HepG2 (cell line): ENCODE results near the gene TMTC4. TPM values are rescaled to one million over a fixed set of nuclear protein-coding genes. Genes with fewer than 3 reads are reported as not detected.

Experiments
- FOXC1 ChIP-seq: sonication (generic); formaldehyde crosslinking; IDR thresholded peaks from 2 replicates; pipeline ENCODE4 v1.8.0; 2022; ENCODE audit warnings: mild to moderate bottlenecking, missing genetic modification reagents, borderline replicate concordance
- HDAC1 ChIP-seq: sonication (generic); formaldehyde crosslinking; IDR thresholded peaks from 2 replicates; pipeline ENCODE4 v1.5.1; 2020; ENCODE audit warnings: mild to moderate bottlenecking, missing genetic modification reagents
- HDAC6 ChIP-seq: fragments of 200-600 bp; sonication (generic); IDR thresholded peaks from 2 replicates; pipeline ENCODE4 v1.7.0; 2017; ENCODE audit warnings: mild to moderate bottlenecking, antibody characterized with exemption, low read length, low read depth
- NPAS2 ChIP-seq: sonication (generic); formaldehyde crosslinking; IDR thresholded peaks from 2 replicates; pipeline ENCODE4 v1.8.0; 2022; ENCODE audit warnings: mild to moderate bottlenecking, missing genetic modification reagents, borderline replicate concordance
- SRSF1 ChIP-seq: fragments of 200-400 bp; formaldehyde crosslinking; optimal IDR thresholded peaks from 2 replicates; pipeline ENCODE3; 2017; ENCODE audit warnings: mild to moderate bottlenecking, low read depth, low read length, moderate library complexity
- TEAD3 ChIP-seq: optimal IDR thresholded peaks from 2 replicates; pipeline ENCODE3; 2016; ENCODE audit warnings: borderline replicate concordance
- ZC3H13 ChIP-seq: sonication (generic); formaldehyde crosslinking; IDR thresholded peaks from 2 replicates; pipeline ENCODE4 v1.8.1; 2023; ENCODE audit warnings: mild to moderate bottlenecking, missing genetic modification reagents, moderate library complexity
- ZMYM4 ChIP-seq: sonication (generic); formaldehyde crosslinking; IDR thresholded peaks from 2 replicates; pipeline ENCODE4 v1.8.1; 2023; ENCODE audit warnings: mild to moderate bottlenecking, missing genetic modification reagents
- ZNF660 ChIP-seq: sonication (generic); formaldehyde crosslinking; IDR thresholded peaks from 2 replicates; pipeline ENCODE4 v1.5.1; 2020; ENCODE audit warnings: mild to moderate bottlenecking, low read depth, missing genetic modification reagents, borderline replicate concordance
- ZNF678 ChIP-seq: sonication (generic); formaldehyde crosslinking; IDR thresholded peaks from 2 replicates; pipeline ENCODE4 v1.4.0; 2020; ENCODE audit warnings: mild to moderate bottlenecking, missing genetic modification reagents
- polyA plus RNA-seq, 8 experiments: library from polyadenylated mRNA; depleted of rRNA in 3 of 8; stranded (reverse) in 7 of 8; unstranded in 1 of 8; fragments of >200 nt; fragmentation: Illumina TruSeq in 4 of 8; extraction: Trizol in 4 of 8; gene quantifications; 2 replicates each; pipeline versions ENCODE4 v1.2.1 to v1.2.3, GENCODE V29; 2011 to 2016; ENCODE audit warnings: low read depth in 4 of 8, missing spikeins in 1 of 8, mixed read lengths in 1 of 8; ENCODE audit not compliant: insufficient read depth in 1 of 8
- total RNA-seq, 5 experiments: library from RNA; depleted of rRNA; stranded (reverse); fragments of >200 nt; fragmentation: Illumina TruSeq; extraction: Trizol; gene quantifications; 2 replicates each; pipeline ENCODE4 v1.2.3, GENCODE V29; 2016; ENCODE audit warnings: low read depth in 1 of 5
- TF ChIP-seq, protein P1 (sequence below): sonication (generic); formaldehyde crosslinking; IDR thresholded peaks from 2 replicates; pipeline ENCODE4 v1.4.0; 2020; ENCODE audit warnings: missing genetic modification reagents
- TF ChIP-seq, protein P2 (sequence below): sonication (generic); formaldehyde crosslinking; IDR thresholded peaks from 2 replicates; pipeline ENCODE4 v1.8.1; 2023; ENCODE audit warnings: mild to moderate bottlenecking, moderate library complexity, missing genetic modification reagents
- TF ChIP-seq, protein P3 (sequence below): sonication (generic); formaldehyde crosslinking; IDR thresholded peaks from 2 replicates; pipeline ENCODE4 v1.5.0; 2020; ENCODE audit warnings: mild to moderate bottlenecking, missing genetic modification reagents, moderate library complexity
- TF ChIP-seq, protein P4 (sequence below), 2 experiments: sonication (generic) in 1 of 2; formaldehyde crosslinking in 1 of 2; IDR thresholded peaks; 2 replicates each; pipeline versions ENCODE4 v1.5.1 to v1.6.1; 2011 to 2020; ENCODE audit warnings: borderline replicate concordance in 1 of 2, low read depth in 1 of 2, low read length in 1 of 2, mild to moderate bottlenecking in 1 of 2, missing genetic modification reagents in 1 of 2, moderate library complexity in 1 of 2

Gene TMTC4
- total and polyA plus RNA-seq, 2 of the 13 experiments (the other 11 are each of a cell fraction or from before 2014, with no cell fraction given) = 16.0 to 22.6 TPM

DNA sequence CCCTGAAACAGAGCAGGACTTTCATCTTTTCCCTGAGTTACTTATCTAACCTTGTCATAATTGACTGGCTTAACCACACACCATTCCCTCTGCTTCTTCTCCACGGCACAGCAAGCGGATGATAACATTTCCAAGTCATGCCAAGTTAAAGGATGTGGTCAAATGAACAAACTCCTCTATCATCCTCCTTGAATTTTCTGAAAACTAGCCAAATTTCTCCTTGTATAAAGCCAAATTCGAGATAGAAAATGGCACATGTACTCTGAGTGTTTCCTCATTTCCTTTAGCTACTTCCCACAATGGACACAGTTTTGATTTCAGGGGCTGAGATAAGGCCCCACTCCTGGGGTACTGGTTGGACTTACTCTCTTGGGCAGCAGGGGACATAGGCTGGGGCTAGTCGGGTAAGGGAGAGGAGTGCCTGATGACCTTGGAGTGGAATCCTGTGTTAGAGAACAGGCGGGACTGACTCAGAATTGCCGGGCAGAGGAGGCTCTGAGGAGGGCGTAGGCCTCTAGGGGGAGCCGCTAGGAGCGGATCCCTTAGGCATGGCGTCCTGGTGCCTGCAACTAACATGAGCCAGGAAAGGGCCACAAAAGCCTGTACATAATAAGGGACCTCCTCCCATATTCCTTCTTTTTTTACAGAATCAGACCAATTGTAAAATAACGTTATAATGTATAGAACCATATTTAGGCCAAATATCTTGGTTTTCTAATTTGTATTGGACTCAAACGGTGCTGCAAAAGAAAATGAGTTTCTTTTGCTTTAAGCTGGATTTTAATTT, 20.3 kb upstream of the TMTC4 start (continued):
- TF ChIP-seq, protein P1, sequence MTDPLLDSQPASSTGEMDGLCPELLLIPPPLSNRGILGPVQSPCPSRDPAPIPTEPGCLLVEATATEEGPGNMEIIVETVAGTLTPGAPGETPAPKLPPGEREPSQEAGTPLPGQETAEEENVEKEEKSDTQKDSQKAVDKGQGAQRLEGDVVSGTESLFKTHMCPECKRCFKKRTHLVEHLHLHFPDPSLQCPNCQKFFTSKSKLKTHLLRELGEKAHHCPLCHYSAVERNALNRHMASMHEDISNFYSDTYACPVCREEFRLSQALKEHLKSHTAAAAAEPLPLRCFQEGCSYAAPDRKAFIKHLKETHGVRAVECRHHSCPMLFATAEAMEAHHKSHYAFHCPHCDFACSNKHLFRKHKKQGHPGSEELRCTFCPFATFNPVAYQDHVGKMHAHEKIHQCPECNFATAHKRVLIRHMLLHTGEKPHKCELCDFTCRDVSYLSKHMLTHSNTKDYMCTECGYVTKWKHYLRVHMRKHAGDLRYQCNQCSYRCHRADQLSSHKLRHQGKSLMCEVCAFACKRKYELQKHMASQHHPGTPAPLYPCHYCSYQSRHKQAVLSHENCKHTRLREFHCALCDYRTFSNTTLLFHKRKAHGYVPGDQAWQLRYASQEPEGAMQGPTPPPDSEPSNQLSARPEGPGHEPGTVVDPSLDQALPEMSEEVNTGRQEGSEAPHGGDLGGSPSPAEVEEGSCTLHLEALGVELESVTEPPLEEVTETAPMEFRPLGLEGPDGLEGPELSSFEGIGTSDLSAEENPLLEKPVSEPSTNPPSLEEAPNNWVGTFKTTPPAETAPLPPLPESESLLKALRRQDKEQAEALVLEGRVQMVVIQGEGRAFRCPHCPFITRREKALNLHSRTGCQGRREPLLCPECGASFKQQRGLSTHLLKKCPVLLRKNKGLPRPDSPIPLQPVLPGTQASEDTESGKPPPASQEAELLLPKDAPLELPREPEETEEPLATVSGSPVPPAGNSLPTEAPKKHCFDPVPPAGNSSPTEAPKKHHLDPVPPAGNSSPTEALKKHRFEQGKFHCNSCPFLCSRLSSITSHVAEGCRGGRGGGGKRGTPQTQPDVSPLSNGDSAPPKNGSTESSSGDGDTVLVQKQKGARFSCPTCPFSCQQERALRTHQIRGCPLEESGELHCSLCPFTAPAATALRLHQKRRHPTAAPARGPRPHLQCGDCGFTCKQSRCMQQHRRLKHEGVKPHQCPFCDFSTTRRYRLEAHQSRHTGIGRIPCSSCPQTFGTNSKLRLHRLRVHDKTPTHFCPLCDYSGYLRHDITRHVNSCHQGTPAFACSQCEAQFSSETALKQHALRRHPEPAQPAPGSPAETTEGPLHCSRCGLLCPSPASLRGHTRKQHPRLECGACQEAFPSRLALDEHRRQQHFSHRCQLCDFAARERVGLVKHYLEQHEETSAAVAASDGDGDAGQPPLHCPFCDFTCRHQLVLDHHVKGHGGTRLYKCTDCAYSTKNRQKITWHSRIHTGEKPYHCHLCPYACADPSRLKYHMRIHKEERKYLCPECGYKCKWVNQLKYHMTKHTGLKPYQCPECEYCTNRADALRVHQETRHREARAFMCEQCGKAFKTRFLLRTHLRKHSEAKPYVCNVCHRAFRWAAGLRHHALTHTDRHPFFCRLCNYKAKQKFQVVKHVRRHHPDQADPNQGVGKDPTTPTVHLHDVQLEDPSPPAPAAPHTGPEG (CRISPR knock-in tag) = no peak
- no peak for TF ChIP-seq NPAS2
- TF ChIP-seq SRSF1 = no peak
- TF ChIP-seq, protein P2, sequence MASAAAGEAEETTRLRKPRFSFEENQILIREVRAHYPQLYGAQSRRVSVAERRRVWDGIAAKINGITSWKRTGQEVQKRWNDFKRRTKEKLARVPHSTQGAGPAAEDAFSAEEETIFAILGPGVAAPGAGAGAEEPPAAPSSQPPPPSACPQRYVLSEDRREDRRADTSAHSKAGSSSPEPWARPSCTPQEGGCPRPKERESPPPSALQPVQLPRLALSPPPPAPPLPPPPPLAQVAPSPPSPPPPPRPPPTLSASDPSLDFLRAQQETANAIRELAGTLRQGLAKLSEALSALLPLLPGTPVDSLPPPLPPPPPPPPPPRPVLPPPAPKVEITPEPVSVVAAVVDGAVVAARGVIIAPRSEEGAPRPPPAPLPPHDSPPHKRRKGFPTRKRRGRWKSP (CRISPR knock-in tag) = no peak
- peak; percentile 7 for TF ChIP-seq TEAD3 (CRISPR knock-in tag)
- TF ChIP-seq ZC3H13 (CRISPR knock-in tag) = no peak
- TF ChIP-seq, protein P3, sequence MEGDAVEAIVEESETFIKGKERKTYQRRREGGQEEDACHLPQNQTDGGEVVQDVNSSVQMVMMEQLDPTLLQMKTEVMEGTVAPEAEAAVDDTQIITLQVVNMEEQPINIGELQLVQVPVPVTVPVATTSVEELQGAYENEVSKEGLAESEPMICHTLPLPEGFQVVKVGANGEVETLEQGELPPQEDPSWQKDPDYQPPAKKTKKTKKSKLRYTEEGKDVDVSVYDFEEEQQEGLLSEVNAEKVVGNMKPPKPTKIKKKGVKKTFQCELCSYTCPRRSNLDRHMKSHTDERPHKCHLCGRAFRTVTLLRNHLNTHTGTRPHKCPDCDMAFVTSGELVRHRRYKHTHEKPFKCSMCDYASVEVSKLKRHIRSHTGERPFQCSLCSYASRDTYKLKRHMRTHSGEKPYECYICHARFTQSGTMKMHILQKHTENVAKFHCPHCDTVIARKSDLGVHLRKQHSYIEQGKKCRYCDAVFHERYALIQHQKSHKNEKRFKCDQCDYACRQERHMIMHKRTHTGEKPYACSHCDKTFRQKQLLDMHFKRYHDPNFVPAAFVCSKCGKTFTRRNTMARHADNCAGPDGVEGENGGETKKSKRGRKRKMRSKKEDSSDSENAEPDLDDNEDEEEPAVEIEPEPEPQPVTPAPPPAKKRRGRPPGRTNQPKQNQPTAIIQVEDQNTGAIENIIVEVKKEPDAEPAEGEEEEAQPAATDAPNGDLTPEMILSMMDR = peak; percentile 83
- TF ChIP-seq HDAC6 = no peak
- TF ChIP-seq, protein P4, sequence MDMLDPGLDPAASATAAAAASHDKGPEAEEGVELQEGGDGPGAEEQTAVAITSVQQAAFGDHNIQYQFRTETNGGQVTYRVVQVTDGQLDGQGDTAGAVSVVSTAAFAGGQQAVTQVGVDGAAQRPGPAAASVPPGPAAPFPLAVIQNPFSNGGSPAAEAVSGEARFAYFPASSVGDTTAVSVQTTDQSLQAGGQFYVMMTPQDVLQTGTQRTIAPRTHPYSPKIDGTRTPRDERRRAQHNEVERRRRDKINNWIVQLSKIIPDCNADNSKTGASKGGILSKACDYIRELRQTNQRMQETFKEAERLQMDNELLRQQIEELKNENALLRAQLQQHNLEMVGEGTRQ (IDR thresholded peaks at IDR 0.05; ENCODE audit: low read depth, low read length) = no peak
- TF ChIP-seq, protein P4 (CRISPR knock-in tag; IDR thresholded peaks at IDR 0.05; ENCODE audit: borderline replicate concordance) = no peak
- no peak for TF ChIP-seq HDAC1 (CRISPR knock-in tag)
- TF ChIP-seq ZNF660 = no peak
- peak; percentile 34; the same call in 1 of the 2 replicates for TF ChIP-seq ZMYM4 (CRISPR knock-in tag)
- TF ChIP-seq FOXC1 (CRISPR knock-in tag) = no peak
- TF ChIP-seq ZNF678 (CRISPR knock-in tag) = no peak
